ENCODE results near the gene HECW1.

The HECW1 gene

GRCh38 chr7:43439631-43440401 is 327.4 kb downstream of the HECW1 start:
- peak; percentile 71 for TF ChIP-seq CTCF (conservative IDR thresholded peaks at IDR 0.05)
- H3K27ac ChIP-seq, result no peak overlapping the region

DNA sequence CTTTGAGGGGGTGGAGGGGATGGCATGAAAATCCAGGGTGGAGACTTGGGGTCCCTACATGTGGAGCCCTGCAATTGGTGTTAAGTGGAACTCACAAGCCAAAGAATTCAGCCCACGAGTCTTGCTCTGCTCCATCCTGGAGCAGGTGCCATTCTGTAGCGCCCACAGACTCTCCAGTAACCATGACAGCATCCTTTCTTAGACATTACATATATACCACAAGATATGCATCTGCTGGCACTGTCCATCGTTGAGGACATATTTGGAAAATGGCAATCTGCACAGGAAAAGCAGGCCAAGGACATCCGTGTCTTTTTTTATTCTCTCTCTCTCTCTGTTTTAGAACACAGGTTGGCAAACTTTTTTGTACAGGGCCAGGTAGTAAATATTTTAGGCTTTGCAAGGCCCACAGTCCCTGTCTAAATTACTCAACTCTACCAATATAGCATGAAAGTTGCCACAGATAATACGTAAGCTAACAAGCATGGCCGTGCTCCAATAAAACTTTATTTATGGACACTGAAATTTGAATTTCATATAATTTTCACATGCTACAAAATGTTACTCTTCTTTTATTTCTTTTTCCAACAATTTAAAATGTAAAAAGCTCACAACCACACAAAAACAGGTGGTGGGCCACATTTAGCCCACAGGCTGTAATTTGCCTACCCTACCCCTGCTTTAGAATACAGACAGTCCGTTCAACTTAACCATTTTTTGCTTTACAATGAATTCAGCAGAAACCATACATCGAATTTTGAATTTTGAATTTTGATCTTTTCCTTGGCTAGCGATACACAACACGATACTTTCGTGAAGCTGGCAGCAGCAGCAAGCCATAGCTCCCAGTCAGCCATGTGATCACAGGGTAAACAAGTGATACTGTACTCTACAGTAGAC is 329.0 kb downstream of the HECW1 start:
- no peak for TF ChIP-seq CTCF (conservative IDR thresholded peaks at IDR 0.05)
- H3K27ac ChIP-seq, result no peak overlapping the region

GRCh38 chr7:43443381-43443780 is 330.9 kb downstream of the HECW1 start:
- TF ChIP-seq CTCF (conservative IDR thresholded peaks at IDR 0.05), result no peak
- H3K27ac ChIP-seq, result no peak overlapping the region

- no peak overlapping the region for H3K27ac ChIP-seq
- TF ChIP-seq CTCF (conservative IDR thresholded peaks at IDR 0.05), result no peak
These were observed 332.5 kb downstream of the HECW1 start for GRCh38 chr7:43444711-43445578.

DNA sequence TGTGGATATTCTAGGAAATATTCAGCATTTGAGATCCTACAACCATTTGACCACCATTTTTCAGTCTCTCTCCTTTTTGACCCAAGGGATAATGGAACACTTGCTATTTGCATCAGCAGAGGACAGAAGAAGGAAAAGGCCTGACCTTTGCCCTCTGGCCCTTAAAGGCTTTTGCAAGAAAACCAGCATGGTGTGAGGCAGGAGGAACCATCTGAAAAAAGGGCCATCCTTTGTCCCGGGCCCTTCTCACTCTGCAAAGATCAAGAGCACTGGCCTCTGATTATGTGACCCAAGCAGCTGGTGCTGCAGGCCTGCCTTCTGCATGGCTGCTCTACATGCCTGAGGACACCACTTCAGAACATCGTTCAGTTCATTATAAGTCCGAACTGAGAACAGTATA is 337.1 kb downstream of the HECW1 start:
- no peak for TF ChIP-seq CTCF (conservative IDR thresholded peaks at IDR 0.05)
- no peak overlapping the region for H3K27ac ChIP-seq

DNA sequence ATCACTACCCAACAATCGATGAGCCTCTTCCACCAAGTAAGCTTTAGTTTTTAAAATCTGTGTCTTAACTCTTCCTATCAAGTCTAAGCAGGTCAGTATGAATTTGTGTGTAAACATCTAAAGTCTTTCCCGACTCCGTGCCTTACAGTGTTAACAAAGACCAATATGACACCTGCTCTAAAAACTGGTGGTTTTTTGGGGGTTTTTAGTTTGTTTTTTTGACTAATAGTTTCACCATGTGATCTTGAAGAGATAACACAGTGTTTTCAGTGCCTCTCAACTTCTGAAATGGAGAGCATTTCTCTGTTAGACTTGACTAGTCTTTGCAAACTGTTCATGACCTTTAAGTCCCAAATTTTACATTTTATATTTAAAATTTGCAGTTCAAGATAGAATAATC is 338.4 kb downstream of the HECW1 start:
- TF ChIP-seq CTCF (conservative IDR thresholded peaks at IDR 0.05), result no peak
- no peak overlapping the region for H3K27ac ChIP-seq

Data from VCaP (cell line).